Natural killer cell (primary cell): ENCODE measurements around the gene GBF1. TPM values are rescaled to one million over a fixed set of nuclear protein-coding genes. Genes with fewer than 3 reads are reported as not detected.

ENCODE experiments used
- ATAC-seq, 3 donors: fragments of 150-1000 bp in 2 of 3; fragments of 200-7000 bp in 1 of 3; cut with Tn5 transposase; 1 replicate in 1 of 3; 2 replicates in 2 of 3; pipeline ENCODE4 v1.10.0; 2021; ENCODE audit warnings: mild to moderate bottlenecking in 2 of 3, moderate library complexity in 2 of 3
- DNase-seq, 2 donors: peaks; one replicate each; pipeline versions ENCODE4 v3.0.0 to v3.0.0-alpha.2; 2013 to 2021; ENCODE audit warnings: mixed read lengths in 1 of 2
- H3K27ac ChIP-seq: one replicate; pipeline ENCODE4 v1.5.1; 2013; ENCODE audit warnings: mild to moderate bottlenecking, low read length
- H3K27me3 ChIP-seq: one replicate; pipeline ENCODE4 v1.6.1; 2013; ENCODE audit warnings: low read length; ENCODE audit not compliant: control insufficient read depth, insufficient read depth
- H3K36me3 ChIP-seq: one replicate; pipeline ENCODE4 v1.6.1; 2013; ENCODE audit warnings: low read length; ENCODE audit not compliant: control insufficient read depth, insufficient read depth
- H3K4me1 ChIP-seq: one replicate; pipeline ENCODE4 v1.6.1; 2013; ENCODE audit warnings: low read length; ENCODE audit not compliant: control insufficient read depth, insufficient read depth
- H3K4me3 ChIP-seq: one replicate; pipeline ENCODE4 v1.5.1; 2013; ENCODE audit warnings: low read length
- H3K9me3 ChIP-seq: one replicate; pipeline ENCODE4 v1.6.1; 2013; ENCODE audit warnings: low read length; ENCODE audit not compliant: control insufficient read depth, insufficient read depth
- H3K27ac Mint-ChIP-seq, 2 donors: one replicate each; pipeline ENCODE4 v1.8.0; 2022; ENCODE audit warnings: mild to moderate bottlenecking in 2 of 2, mixed read lengths in 2 of 2, moderate library complexity in 1 of 2
- H3K27me3 Mint-ChIP-seq, 2 donors: one replicate each; pipeline ENCODE4 v1.8.0; 2022; ENCODE audit warnings: low read depth in 2 of 2, mixed read lengths in 2 of 2
- H3K36me3 Mint-ChIP-seq: one replicate; pipeline ENCODE4 v1.8.0; 2022; ENCODE audit warnings: mixed read lengths
- H3K4me1 Mint-ChIP-seq, 2 donors: one replicate each; pipeline ENCODE4 v1.8.0; 2022; ENCODE audit warnings: mixed read lengths in 2 of 2
- H3K4me3 Mint-ChIP-seq: one replicate; pipeline ENCODE4 v1.8.0; 2022; ENCODE audit warnings: mild to moderate bottlenecking, moderate library complexity, mixed read lengths
- H3K9me3 Mint-ChIP-seq, 2 donors: one replicate each; pipeline ENCODE4 v1.8.0; 2022; ENCODE audit warnings: mixed read lengths in 2 of 2
- CTCF ChIP-seq: fragments of 200-600 bp; IDR thresholded peaks from one replicate; pipeline ENCODE4 v1.8.0; 2022; ENCODE audit warnings: antibody characterized with exemption
- WGBS: methylation state at CpG from one replicate; pipeline ENCODE4 v1.1.7; 2013; ENCODE audit warnings: missing lambda C conversion rate; ENCODE audit not compliant: insufficient coverage; 5-methylcytosine and 5-hydroxymethylcytosine counted together
- intact Hi-C: fragments of 100-400 bp; cut with micrococcal nuclease; formaldehyde crosslinking; loops from one replicate; pipeline ENCODE4 v1.14.2; 2022
- total RNA-seq, 4 donors: library from RNA; stranded (reverse); fragments of 120-200 nt in 1 of 4; gene quantifications; one replicate each; pipeline versions ENCODE4 v1.2.3 to v1.2.4, GENCODE V29; 2013 to 2022

GBF1 gene
- total RNA-seq, 3 donors from 2014 or later (not counting 1 experiment from before 2014, with no cell fraction given) = 48.2 to 52.5 (median 50.9) TPM

- intact Hi-C loops = no loop called here
- H3K27ac ChIP-seq = peak overlapping the region; percentile 81
- peaks cover 26% of the 10 kb centered on the region for H3K27me3 ChIP-seq
- Mint-ChIP-seq H3K36me3 (no peaks in the 10 kb centered on the region), H3K4me3 (peak overlapping the region; percentile 98), H3K27me3 (peaks cover 5 to 23% of the 10 kb centered on the region in 2 donors), H3K4me1 (peaks cover 9 to 44% of the 10 kb centered on the region in 2 donors), H3K9me3 (no peaks in the 10 kb centered on the region), H3K27ac (peak overlapping the region; percentile 91 to 97)
- DNase-seq = no peak
- peak overlapping the region; percentile 83 for H3K4me3 ChIP-seq
- TF ChIP-seq CTCF = no peak
- whole genome bisulfite sequencing = 5% methylated on average over 13 of the region's 21 CpGs
- ATAC-seq = no peak
- peaks cover 39% of the 10 kb centered on the region for H3K4me1 ChIP-seq
- peaks cover 11% of the 10 kb centered on the region for H3K36me3 ChIP-seq
- no peaks in the 10 kb centered on the region for H3K9me3 ChIP-seq
These were observed 174.9 kb downstream of the GBF1 start for GRCh38 chr10:102420181-102420713.

DNA sequence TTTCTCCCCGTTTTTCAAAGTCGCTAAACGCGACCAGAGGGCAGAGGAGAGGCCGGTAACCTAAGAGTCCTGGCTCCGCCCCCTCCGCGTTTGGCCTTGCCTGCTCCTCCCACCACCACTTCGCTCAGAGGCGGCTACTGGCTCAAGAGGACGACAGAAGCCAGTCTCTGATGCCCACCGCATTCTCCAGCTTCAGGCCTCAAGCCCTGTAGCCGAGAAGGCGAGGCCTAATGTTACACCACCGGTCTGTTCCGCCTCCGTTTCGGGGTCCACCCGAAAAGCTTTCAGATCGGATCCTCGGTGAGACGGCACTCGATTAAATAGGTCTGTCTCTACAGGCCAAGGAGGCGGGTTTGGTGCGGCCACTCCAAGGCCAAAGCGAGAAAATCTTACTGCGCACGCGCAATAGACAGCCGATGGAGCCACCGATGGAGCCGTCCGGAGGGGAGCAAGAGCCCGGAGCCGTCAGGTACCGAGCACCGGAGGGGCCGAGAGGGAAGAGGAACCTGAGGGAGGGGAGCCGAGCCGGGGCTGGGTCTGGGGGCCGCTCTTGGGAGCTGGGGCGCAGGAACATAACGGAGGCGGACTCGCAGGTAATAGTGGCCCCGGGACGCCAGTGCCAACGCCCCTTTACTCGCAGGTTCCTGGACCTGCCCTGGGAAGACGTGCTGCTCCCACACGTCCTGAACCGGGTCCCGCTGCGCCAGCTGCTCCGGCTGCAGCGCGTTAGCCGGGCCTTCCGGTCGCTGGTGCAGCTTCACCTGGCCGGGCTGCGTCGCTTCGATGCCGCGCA is 175.6 kb downstream of the GBF1 start, which contains the start of gene FBXL15:
Gene FBXL15 (plus strand): TSS at position 123 of the 793 bp plus-strand sequence. CDS start 294 bp downstream, at position 417.
- DNase-seq = peak; percentile 93 to 96

GRCh38 chr10:102421507-102421756 is 176.1 kb downstream of the GBF1 start:
- Mint-ChIP-seq H3K27me3 (peaks cover 5 to 13% of the 10 kb centered on the region in 2 donors), H3K27ac (peak overlapping the region; percentile 91 to 97), H3K36me3 (no peaks in the 10 kb centered on the region), H3K4me1 (peaks cover 15 to 40% of the 10 kb centered on the region in 2 donors), H3K9me3 (no peaks in the 10 kb centered on the region), H3K4me3 (peak overlapping the region; percentile 98)
- Histone ChIP-seq H3K4me1 (peaks cover 39% of the 10 kb centered on the region), H3K4me3 (peak overlapping the region; percentile 83), H3K27ac (peak overlapping the region; percentile 81), H3K9me3 (no peaks in the 10 kb centered on the region), H3K36me3 (peaks cover 11% of the 10 kb centered on the region), H3K27me3 (peaks cover 20% of the 10 kb centered on the region)
- DNase-seq (no peak), ATAC-seq (no peak)
- WGBS = 0% methylated on average over 14 of the region's 14 CpGs
- TF ChIP-seq CTCF = no peak
- intact Hi-C loops = loop anchor here (1.0 kb wide), 2 partner anchors 11 to 27 kb away; partner anchors contain the start of gene CUEDC2

More for the DNA sequence above, 175.6 kb downstream of the GBF1 start, which contains the start of gene FBXL15:
- ATAC-seq = peak; percentile 77 to 91 (median 81)
- TF ChIP-seq CTCF = no peak
- H3K36me3 Mint-ChIP-seq = no peaks in the 10 kb centered on the region
- peaks cover 11 to 42% of the 10 kb centered on the region in 2 donors for H3K4me1 Mint-ChIP-seq
- WGBS = under 1% methylated on average over 66 of the region's 66 CpGs
- Histone ChIP-seq H3K36me3 (peaks cover 11% of the 10 kb centered on the region), H3K27ac (peak within 1 kb of the TSS; percentile 81), H3K9me3 (no peaks in the 10 kb centered on the region), H3K4me3 (peak within 1 kb of the TSS; percentile 83), H3K27me3 (peaks cover 22% of the 10 kb centered on the region), H3K4me1 (peaks cover 39% of the 10 kb centered on the region)
- H3K27me3 Mint-ChIP-seq = peaks cover 5 to 19% of the 10 kb centered on the region in 2 donors
- no peaks in the 10 kb centered on the region for H3K9me3 Mint-ChIP-seq
- intact Hi-C loops = loop anchor here (1.0 kb wide), 2 partner anchors 11 to 27 kb away; partner anchors contain the start of gene CUEDC2
- H3K4me3 Mint-ChIP-seq = peak within 1 kb of the TSS; percentile 98
- H3K27ac Mint-ChIP-seq = peak within 1 kb of the TSS; percentile 91 to 97
